Fibroblast of mammary gland (primary cell): ENCODE data around the gene RIPOR2.
A peak's percentile ranks its signal among the peaks of the same experiment; 100 is the strongest.

Experiments
- DNase-seq: peaks from one replicate; pipeline ENCODE4 v3.0.0-alpha.2; 2010; ENCODE audit warnings: low read depth
- H3K4me3 ChIP-seq: 2 replicates; pipeline ENCODE4 v1.5.1; 2011; ENCODE audit warnings: low read depth, mild to moderate bottlenecking, low read length, moderate library complexity; ENCODE audit not compliant: control insufficient read depth
- CTCF ChIP-seq: conservative IDR thresholded peaks from 2 replicates; pipeline ENCODE4 v1.5.1; 2011; ENCODE audit warnings: low read depth, low read length, inconsistent platforms; ENCODE audit not compliant: control insufficient read depth, insufficient read depth

Gene RIPOR2

GRCh38 chr6:24945054-24945453 lies 9.3 kb upstream of the RIPOR2 start:
- DNase-seq, result no peak
- TF ChIP-seq CTCF, result no peak
- no peak overlapping the region for H3K4me3 ChIP-seq

DNA sequence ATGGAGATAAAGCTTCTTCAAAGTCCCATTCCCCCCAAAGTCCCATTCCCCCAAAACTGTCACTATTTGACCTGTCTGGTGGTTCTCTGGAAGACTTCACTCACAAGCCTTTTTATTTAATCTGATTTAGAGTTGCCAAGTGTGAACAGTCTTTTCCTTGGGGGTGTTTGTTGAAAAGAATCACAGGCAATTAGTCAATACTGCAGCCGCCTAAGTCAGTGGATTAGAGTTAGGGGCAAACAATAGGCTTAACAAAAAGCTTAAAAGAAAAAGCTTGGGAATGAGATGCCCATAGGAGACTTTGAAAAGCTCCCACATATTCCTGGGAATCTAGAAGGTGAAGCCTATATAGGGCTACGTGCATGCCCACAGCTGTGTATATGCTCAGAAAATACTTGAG lies 8.0 kb upstream of the RIPOR2 start:
- DNase-seq, result no peak
- TF ChIP-seq CTCF, result no peak
- no peak overlapping the region for H3K4me3 ChIP-seq

DNA sequence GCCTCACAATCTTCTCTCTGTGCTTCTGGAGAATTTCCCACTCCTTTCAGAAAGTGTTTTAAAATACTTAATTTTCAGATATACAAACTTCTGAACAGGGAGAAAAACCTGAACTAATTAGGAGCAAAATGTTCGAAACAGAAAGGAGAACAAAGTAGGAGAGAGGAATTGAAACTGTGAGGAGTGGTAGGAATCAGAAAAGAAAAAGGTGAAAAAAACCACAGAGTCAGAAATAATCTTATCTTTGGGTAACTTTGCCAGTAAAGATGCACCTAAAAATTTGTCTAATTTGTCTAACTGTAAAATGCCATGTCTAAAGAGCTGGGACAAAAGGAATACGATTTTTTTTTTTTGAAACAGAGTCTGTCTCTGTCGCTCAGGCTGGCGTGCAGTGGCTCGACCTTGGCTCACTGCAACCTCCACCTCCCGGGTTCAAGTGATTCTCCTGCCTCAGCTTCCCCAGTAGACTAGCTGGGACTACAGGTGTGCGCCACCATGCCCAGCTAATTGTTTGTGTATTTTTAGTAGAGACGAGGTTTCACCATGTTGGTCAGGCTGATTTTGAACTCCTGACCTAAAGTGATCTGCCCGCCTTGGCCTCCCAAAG lies 4.7 kb upstream of the RIPOR2 start:
- no peak for TF ChIP-seq CTCF
- no peak overlapping the region for H3K4me3 ChIP-seq
- DNase-seq, result no peak

- H3K4me3 ChIP-seq, result no peak overlapping the region
- no peak for TF ChIP-seq CTCF
- DNase-seq, result peak; percentile 24
Observed at GRCh38 chr6:24936641-24937317, 1.0 kb upstream of the RIPOR2 start.

GRCh38 chr6:24933868-24934401 lies 1.8 kb downstream of the RIPOR2 start:
- TF ChIP-seq CTCF, result peak; percentile 53
- no peak overlapping the region for H3K4me3 ChIP-seq
- DNase-seq, result peak; percentile 18

DNA sequence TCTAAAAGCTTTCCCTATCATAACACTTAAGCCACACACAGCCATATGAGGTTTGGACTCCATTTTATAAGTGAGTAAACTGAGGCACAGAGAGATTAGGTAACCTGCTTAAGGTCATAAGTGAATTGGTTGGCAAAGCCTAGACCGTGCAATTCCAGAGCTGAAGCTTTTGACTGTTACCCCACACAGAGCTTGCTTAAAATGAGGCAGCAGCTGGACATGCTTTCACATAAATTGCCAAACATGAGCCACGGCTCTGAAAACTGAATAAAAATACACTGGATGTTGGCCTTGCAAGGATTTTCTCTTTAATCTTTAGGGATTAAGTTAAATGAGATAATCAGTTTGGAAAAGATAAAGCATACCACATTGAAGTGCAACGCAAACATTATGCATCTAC lies 2.5 kb downstream of the RIPOR2 start:
- TF ChIP-seq CTCF, result no peak
- DNase-seq, result no peak
- H3K4me3 ChIP-seq, result no peak overlapping the region
